ENCODE results near the gene ZFAND5. TPM values are rescaled to one million over a fixed set of nuclear protein-coding genes. Genes with fewer than 3 reads are reported as not detected.

The ZFAND5 gene
- polyA plus RNA-seq, 1 donor from 2014 or later = 338 TPM

GRCh38 chr9:72333709-72334108, 31.3 kb downstream of the ZFAND5 start:
- Histone ChIP-seq H3K9ac (ENCODE audit: low read length) (no peak overlapping the region), H3K36me3 (ENCODE audit: insufficient read depth, low read length) (no peaks in the 10 kb centered on the region), H3K9me2 (ENCODE audit: insufficient read depth, low read length) (no peaks in the 10 kb centered on the region), H3K4me3 (ENCODE audit: low read length) (no peak overlapping the region), H3K27me3 (ENCODE audit: insufficient read depth, low read depth, low read length) (no peaks in the 10 kb centered on the region), H2AFZ (ENCODE audit: low read depth, low read length) (no peak overlapping the region), H3K9me3 (ENCODE audit: low read length) (no peaks in the 10 kb centered on the region), H3K27ac (ENCODE audit: low read length) (no peak overlapping the region), H4K20me1 (ENCODE audit: insufficient read depth) (no peaks in the 10 kb centered on the region), H3F3A (ENCODE audit: insufficient read depth, low read length, poor library complexity, severe bottlenecking) (no peaks in the 10 kb centered on the region), H3K79me2 (replicated peaks; ENCODE audit: insufficient read depth, low read length) (no peaks in the 10 kb centered on the region), H3K4me2 (ENCODE audit: low read length) (no peak overlapping the region)
- no peak for TF ChIP-seq REST (IDR thresholded peaks at IDR 0.05; ENCODE audit: borderline replicate concordance)
- TF ChIP-seq MXI1 (conservative IDR thresholded peaks at IDR 0.05; ENCODE audit: poor library complexity, severe bottlenecking) = no peak
- TF ChIP-seq RAD21 (conservative IDR thresholded peaks at IDR 0.05) = no peak
- no peak for TF ChIP-seq EP300 (conservative IDR thresholded peaks at IDR 0.05; ENCODE audit: poor library complexity, severe bottlenecking)
- TF ChIP-seq EZH2 (IDR thresholded peaks at IDR 0.05; ENCODE audit: borderline replicate concordance, insufficient read depth, low read length, poor library complexity, severe bottlenecking) = no peak
- no peak for TF ChIP-seq SMC3 (conservative IDR thresholded peaks at IDR 0.05; ENCODE audit: poor library complexity)
- no peak for TF ChIP-seq TAF1 (IDR thresholded peaks at IDR 0.05; ENCODE audit: low read depth)
- TF ChIP-seq CTCF (IDR thresholded peaks at IDR 0.05; ENCODE audit: poor library complexity, severe bottlenecking) = no peak
- TF ChIP-seq POLR2AphosphoS5 (IDR thresholded peaks at IDR 0.05) = no peak

- Histone ChIP-seq H3K36me3 (ENCODE audit: insufficient read depth, low read length) (no peaks in the 10 kb centered on the region), H4K20me1 (ENCODE audit: insufficient read depth) (no peaks in the 10 kb centered on the region), H3K4me3 (ENCODE audit: low read length) (no peak overlapping the region), H3K4me2 (ENCODE audit: low read length) (no peak overlapping the region), H3K79me2 (replicated peaks; ENCODE audit: insufficient read depth, low read length) (no peaks in the 10 kb centered on the region), H2AFZ (ENCODE audit: low read depth, low read length) (no peak overlapping the region), H3F3A (ENCODE audit: insufficient read depth, low read length, poor library complexity, severe bottlenecking) (no peaks in the 10 kb centered on the region), H3K9ac (ENCODE audit: low read length) (no peak overlapping the region), H3K27ac (ENCODE audit: low read length) (no peak overlapping the region), H3K9me2 (ENCODE audit: insufficient read depth, low read length) (no peaks in the 10 kb centered on the region), H3K9me3 (ENCODE audit: low read length) (no peaks in the 10 kb centered on the region), H3K27me3 (ENCODE audit: insufficient read depth, low read depth, low read length) (no peaks in the 10 kb centered on the region)
- TF ChIP-seq TAF1 (IDR thresholded peaks at IDR 0.05; ENCODE audit: low read depth) = no peak
- no peak for TF ChIP-seq RAD21 (conservative IDR thresholded peaks at IDR 0.05)
- no peak for TF ChIP-seq MXI1 (conservative IDR thresholded peaks at IDR 0.05; ENCODE audit: poor library complexity, severe bottlenecking)
- no peak for TF ChIP-seq EP300 (conservative IDR thresholded peaks at IDR 0.05; ENCODE audit: poor library complexity, severe bottlenecking)
- TF ChIP-seq SMC3 (conservative IDR thresholded peaks at IDR 0.05; ENCODE audit: poor library complexity) = no peak
- no peak for TF ChIP-seq POLR2AphosphoS5 (IDR thresholded peaks at IDR 0.05)
- TF ChIP-seq EZH2 (IDR thresholded peaks at IDR 0.05; ENCODE audit: borderline replicate concordance, insufficient read depth, low read length, poor library complexity, severe bottlenecking) = no peak
- TF ChIP-seq REST (IDR thresholded peaks at IDR 0.05; ENCODE audit: borderline replicate concordance) = no peak
- no peak for TF ChIP-seq CTCF (IDR thresholded peaks at IDR 0.05; ENCODE audit: poor library complexity, severe bottlenecking)
Observed at GRCh38 chr9:72333197-72333596, 31.8 kb downstream of the ZFAND5 start.

Measured in neural cell (in vitro differentiated cells).